ENCODE data around the gene HOXC9. TPM values are rescaled to one million over a fixed set of nuclear protein-coding genes. Genes with fewer than 3 reads are reported as not detected.

The HOXC9 gene
- total and polyA plus RNA-seq, 2 of the 8 experiments (the other 6 are each of a cell fraction or from before 2014, with no cell fraction given), result not detected

DNA sequence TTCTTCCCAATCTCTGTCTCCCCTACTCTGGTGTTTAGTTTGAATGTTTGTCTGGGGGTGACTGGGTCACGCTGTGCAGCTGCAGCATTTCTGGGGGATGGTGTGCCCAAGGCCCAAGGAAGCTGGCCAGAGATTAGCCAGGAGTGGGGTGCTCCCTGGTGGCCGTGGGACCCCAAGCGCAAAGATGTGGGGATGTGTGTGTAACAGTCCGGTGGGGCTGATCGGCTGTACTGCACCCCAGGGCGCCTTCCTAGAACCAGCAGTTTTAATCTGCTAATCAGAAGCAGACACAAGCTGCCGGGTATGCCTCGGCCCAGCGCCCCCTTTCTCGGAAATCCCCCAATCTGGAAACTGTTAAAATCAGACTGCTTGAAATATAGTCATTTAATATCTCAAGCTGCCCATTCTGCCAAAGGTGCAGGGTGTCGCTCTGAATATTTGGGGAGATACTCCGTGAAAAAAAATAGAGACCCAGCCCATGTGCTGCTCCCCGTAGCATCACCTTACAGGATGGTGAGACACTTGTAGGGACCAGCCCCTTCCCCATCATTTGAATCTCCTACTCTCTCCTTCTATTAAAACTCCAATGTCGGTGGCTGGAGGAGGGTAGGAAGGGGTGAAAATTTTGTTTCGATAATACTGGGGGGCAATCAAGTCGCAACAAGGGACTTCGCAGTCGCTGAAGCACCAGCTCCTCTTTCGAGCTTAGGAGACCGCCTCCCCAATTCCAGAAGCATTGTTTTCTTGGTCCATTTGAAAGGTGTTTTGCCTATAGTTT lies 4.3 kb downstream of the HOXC9 start (continued):
- TF ChIP-seq SUZ12 (IDR thresholded peaks at IDR 0.05; ENCODE audit: low read length) (peak; percentile 93), YY1 (IDR thresholded peaks at IDR 0.05; ENCODE audit: low read depth, low read length) (no peak), BRCA1 (IDR thresholded peaks at IDR 0.05; ENCODE audit: low read depth, low read length) (no peak), PHF8 (conservative IDR thresholded peaks at IDR 0.05; ENCODE audit: low read depth, low read length) (no peak), RXRA (IDR thresholded peaks at IDR 0.05; ENCODE audit: insufficient read depth, low read depth, low read length) (no peak), RAD21 (IDR thresholded peaks at IDR 0.05 in 1 of 2, conservative IDR thresholded peaks at IDR 0.05 in 1 of 2; ENCODE audit: low read depth in 2 of 2, low read length in 2 of 2) (0 out of 4 replicates have a peak, but pooled peaks of 1 of the 2 experiments have one; percentile 11), TBP (IDR thresholded peaks at IDR 0.05; ENCODE audit: low read depth, low read length) (no peak), RFX5 (IDR thresholded peaks at IDR 0.05; ENCODE audit: borderline replicate concordance, low read depth, low read length) (no peak), FOSL1 (IDR thresholded peaks at IDR 0.05; ENCODE audit: insufficient read depth, low read depth, low read length) (no peak), GTF2F1 (IDR thresholded peaks at IDR 0.05; ENCODE audit: borderline replicate concordance, low read depth, low read length) (no peak), JUN (IDR thresholded peaks at IDR 0.05; ENCODE audit: low read depth, low read length) (no peak), SIX5 (IDR thresholded peaks at IDR 0.05; ENCODE audit: low read depth, low read length) (no peak), GABPA (IDR thresholded peaks at IDR 0.05; ENCODE audit: borderline replicate concordance, insufficient read depth, low read length) (no peak), RNF2 (IDR thresholded peaks at IDR 0.05; ENCODE audit: borderline replicate concordance, low read depth, low read length, missing control alignments, poor library complexity, severe bottlenecking) (peak; percentile 53), NRF1 (IDR thresholded peaks at IDR 0.05; ENCODE audit: low read depth, low read length) (no peak), SP2 (IDR thresholded peaks at IDR 0.05; ENCODE audit: low read length) (no peak), TCF12 (IDR thresholded peaks at IDR 0.05; ENCODE audit: low read depth, low read length) (no peak)
- TF ChIP-seq, protein P1, sequence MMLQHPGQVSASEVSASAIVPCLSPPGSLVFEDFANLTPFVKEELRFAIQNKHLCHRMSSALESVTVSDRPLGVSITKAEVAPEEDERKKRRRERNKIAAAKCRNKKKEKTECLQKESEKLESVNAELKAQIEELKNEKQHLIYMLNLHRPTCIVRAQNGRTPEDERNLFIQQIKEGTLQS (IDR thresholded peaks at IDR 0.05; ENCODE audit: insufficient read depth, low read depth, low read length), result no peak
